GM04504 (cell line): ENCODE data around the gene SH3BGRL2.
"Not testable (repeated sequence)": the region's sequence is repeated elsewhere in the genome, so short reads cannot be mapped to it uniquely, and the experiment has no call there.

Experiments used
- DNase-seq: peaks from one replicate; pipeline ENCODE4 v3.0.0-alpha.2; 2012; ENCODE audit warnings: low read depth

The SH3BGRL2 gene

DNA sequence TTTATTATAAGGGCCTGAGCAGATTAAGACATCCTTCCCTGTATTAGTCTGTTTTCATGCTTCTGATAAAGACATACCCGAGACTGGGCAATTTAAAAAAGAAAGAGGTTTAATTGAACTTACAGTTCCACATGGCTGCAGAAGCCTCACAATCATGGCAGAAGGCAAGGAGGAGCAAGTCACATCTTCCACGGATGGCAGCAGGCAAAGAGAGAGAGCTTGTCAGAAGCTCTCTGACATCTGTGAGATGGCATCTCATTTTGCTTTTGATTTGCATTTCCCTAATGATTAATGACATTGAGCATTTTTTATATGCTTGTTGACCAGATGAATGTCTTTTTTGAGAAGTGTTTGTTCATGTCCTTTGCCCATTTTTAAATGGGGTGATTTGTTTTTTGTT is 114.2 kb downstream of the SH3BGRL2 start:
- not testable (repeated sequence) for DNase-seq

GRCh38 chr6:79746325-79746724 is 115.2 kb downstream of the SH3BGRL2 start:
- not testable (repeated sequence) for DNase-seq

DNA sequence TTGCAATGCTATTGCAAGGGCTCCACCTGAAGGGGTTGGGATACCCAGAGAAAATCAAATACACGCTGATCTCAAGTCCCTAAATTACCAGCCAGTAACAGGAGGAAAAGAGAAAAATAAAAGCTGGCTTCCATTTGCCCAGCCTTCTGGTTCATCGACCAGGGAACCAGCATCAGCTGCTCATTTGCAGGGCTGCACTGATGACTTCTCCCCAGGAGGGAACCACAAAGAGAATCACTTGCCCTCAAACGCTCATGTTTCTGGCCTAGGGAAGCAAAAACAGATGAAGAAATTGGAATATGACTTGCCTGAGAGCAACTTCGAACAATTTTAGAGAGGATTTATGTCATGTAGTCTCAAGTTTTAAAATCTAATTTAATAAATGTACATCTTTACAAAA is 119.7 kb downstream of the SH3BGRL2 start:
- no peak for DNase-seq
